Measurements from ENCODE around the gene GALM.

GRCh38 chr2:38765149-38765548, 99.2 kb downstream of the GALM start:
- TF ChIP-seq CTCF (IDR thresholded peaks at IDR 0.05) (no peak), POLR2A (IDR thresholded peaks at IDR 0.05) (no peak)
